H9 (cell line): ENCODE data around the gene TERF2IP. TPM values are rescaled to one million over a fixed set of nuclear protein-coding genes. Genes with fewer than 3 reads are reported as not detected.

Experiments used
- DNase-seq: peaks from one replicate; pipeline ENCODE4 v3.0.0-alpha.2; 2017
- H2AFZ ChIP-seq: one replicate; pipeline ENCODE4 v1.6.1; 2013; ENCODE audit warnings: mild to moderate bottlenecking, low read length, control low read depth, moderate library complexity
- H2AK5ac ChIP-seq: 2 replicates; pipeline ENCODE4 v1.6.1; 2013; ENCODE audit warnings: low read length, control low read depth, mixed read lengths; ENCODE audit not compliant: insufficient read length
- H2BK120ac ChIP-seq: one replicate; pipeline ENCODE4 v1.6.1; 2013; ENCODE audit warnings: low read depth, mild to moderate bottlenecking, low read length, control low read depth, inconsistent platforms; ENCODE audit not compliant: poor library complexity, severe bottlenecking
- H2BK12ac ChIP-seq: 2 replicates; pipeline ENCODE4 v1.6.1; 2013; ENCODE audit warnings: low read length, control low read depth, mixed read lengths, low read depth; ENCODE audit not compliant: insufficient read length
- H2BK15ac ChIP-seq: 2 replicates; pipeline ENCODE4 v1.6.1; 2013; ENCODE audit warnings: low read depth, low read length, control low read depth
- H2BK20ac ChIP-seq: one replicate; pipeline ENCODE4 v1.6.1; 2013; ENCODE audit warnings: low read depth, mild to moderate bottlenecking, low read length, control low read depth, inconsistent platforms; ENCODE audit not compliant: poor library complexity, severe bottlenecking
- H2BK5ac ChIP-seq: 2 replicates; pipeline ENCODE4 v1.6.1; 2013; ENCODE audit warnings: low read length, control low read depth, mixed read lengths; ENCODE audit not compliant: insufficient read length
- H3K14ac ChIP-seq: 2 replicates; pipeline ENCODE4 v1.6.1; 2013; ENCODE audit warnings: low read length, control low read depth; ENCODE audit not compliant: insufficient read depth
- H3K18ac ChIP-seq: 2 replicates; pipeline ENCODE4 v1.6.1; 2013; ENCODE audit warnings: low read depth, mild to moderate bottlenecking, mixed read lengths, low read length, control low read depth; ENCODE audit not compliant: insufficient read length
- H3K23ac ChIP-seq: 2 replicates; pipeline ENCODE4 v1.6.1; 2013; ENCODE audit warnings: low read length, control low read depth, mixed read lengths, low read depth; ENCODE audit not compliant: insufficient read length
- H3K23me2 ChIP-seq: 2 replicates; pipeline ENCODE4 v1.6.1; 2013; ENCODE audit warnings: low read depth, mild to moderate bottlenecking, mixed read lengths, low read length, control low read depth; ENCODE audit not compliant: insufficient read length, poor library complexity, severe bottlenecking
- H3K27ac ChIP-seq: 2 replicates; pipeline ENCODE4 v1.5.1; 2013; ENCODE audit warnings: low read length, control low read depth, mixed read lengths, low read depth; ENCODE audit not compliant: insufficient read length
- H3K27me3 ChIP-seq: 2 replicates; pipeline ENCODE4 v1.6.1; 2013; ENCODE audit warnings: low read length, control low read depth, inconsistent platforms; ENCODE audit not compliant: insufficient read depth
- H3K4ac ChIP-seq: 2 replicates; pipeline ENCODE4 v1.6.1; 2013; ENCODE audit warnings: low read depth, mild to moderate bottlenecking, control low read depth, inconsistent platforms, low read length, moderate library complexity
- H3K4me1 ChIP-seq: 2 replicates; pipeline ENCODE4 v1.6.1; 2013; ENCODE audit warnings: low read length, control low read depth, inconsistent platforms; ENCODE audit not compliant: insufficient read depth
- H3K4me2 ChIP-seq: 2 replicates; pipeline ENCODE4 v1.6.1; 2013; ENCODE audit warnings: low read length, control low read depth, mixed read lengths; ENCODE audit not compliant: insufficient read length, insufficient read depth
- H3K56ac ChIP-seq: 2 replicates; pipeline ENCODE4 v1.6.1; 2013; ENCODE audit warnings: low read depth, mild to moderate bottlenecking, mixed read lengths, low read length, control low read depth; ENCODE audit not compliant: insufficient read length
- H3K79me1 ChIP-seq: 2 replicates; pipeline ENCODE4 v1.6.1; 2013; ENCODE audit warnings: low read depth, mild to moderate bottlenecking, moderate library complexity, low read length, control low read depth, inconsistent platforms; ENCODE audit not compliant: insufficient read depth, poor library complexity, severe bottlenecking
- H3K79me2 ChIP-seq: 2 replicates; pipeline ENCODE4 v1.6.1; 2013; ENCODE audit warnings: low read length, control low read depth, inconsistent platforms; ENCODE audit not compliant: insufficient read depth
- H3K9ac ChIP-seq: 2 replicates; pipeline ENCODE4 v1.6.1; 2013; ENCODE audit warnings: low read length, control low read depth, mixed read lengths; ENCODE audit not compliant: insufficient read length; ENCODE audit errors: extremely low read depth
- H3K9me3 ChIP-seq: one replicate; pipeline ENCODE4 v1.6.1; 2013; ENCODE audit warnings: low read depth, low read length, inconsistent platforms; ENCODE audit not compliant: control insufficient read depth
- H3T11ph ChIP-seq: one replicate; pipeline ENCODE4 v1.6.1; 2013; ENCODE audit warnings: mild to moderate bottlenecking, low read length, control low read depth, inconsistent platforms
- H4K20me1 ChIP-seq: one replicate; pipeline ENCODE4 v1.6.1; 2013; ENCODE audit not compliant: control insufficient read depth, insufficient read length, insufficient read depth
- H4K5ac ChIP-seq: 2 replicates; pipeline ENCODE4 v1.6.1; 2013; ENCODE audit warnings: low read depth, mild to moderate bottlenecking, mixed read lengths, low read length, control low read depth; ENCODE audit not compliant: insufficient read length
- H4K8ac ChIP-seq: replicated peaks from 2 replicates; pipeline ENCODE4 v1.6.1; 2013; ENCODE audit warnings: low read length, control low read depth, mixed read lengths, low read depth; ENCODE audit not compliant: insufficient read length
- H4K91ac ChIP-seq: 2 replicates; pipeline ENCODE4 v1.6.1; 2013; ENCODE audit warnings: low read depth, mild to moderate bottlenecking, moderate library complexity, mixed read lengths, low read length, control low read depth; ENCODE audit not compliant: insufficient read length
- H3K27ac Mint-ChIP-seq, 3 experiments: 2 replicates in 2 of 3; 3 replicates in 1 of 3; pipeline ENCODE4 v1.8.0; 2020 to 2021; ENCODE audit warnings: mixed read lengths in 3 of 3, mild to moderate bottlenecking in 1 of 3, moderate library complexity in 1 of 3
- H3K27me3 Mint-ChIP-seq: 2 replicates; pipeline ENCODE4 v1.8.0; 2021; ENCODE audit warnings: low read depth, mild to moderate bottlenecking, moderate library complexity, mixed read lengths
- H3K36me3 Mint-ChIP-seq, 3 experiments: 2 replicates in 2 of 3; 3 replicates in 1 of 3; pipeline ENCODE4 v1.8.0; 2020 to 2021; ENCODE audit warnings: low read depth in 3 of 3, mixed read lengths in 3 of 3; ENCODE audit not compliant: insufficient read depth in 1 of 3
- H3K4me1 Mint-ChIP-seq, 2 experiments: 2 replicates each; pipeline ENCODE4 v1.8.0; 2020; ENCODE audit warnings: mixed read lengths in 2 of 2
- H3K4me3 Mint-ChIP-seq, 2 experiments: 2 replicates in 1 of 2; 3 replicates in 1 of 2; pipeline ENCODE4 v1.8.0; 2020 to 2021; ENCODE audit warnings: mild to moderate bottlenecking in 2 of 2, mixed read lengths in 2 of 2, moderate library complexity in 1 of 2
- H3K9me3 Mint-ChIP-seq, 2 experiments: 2 replicates in 1 of 2; 3 replicates in 1 of 2; pipeline ENCODE4 v1.8.0; 2020; ENCODE audit warnings: mild to moderate bottlenecking in 2 of 2, mixed read lengths in 2 of 2, moderate library complexity in 1 of 2
- CTCF ChIP-seq: fragments of 200-600 bp; sonication (generic); conservative IDR thresholded peaks from 3 replicates; pipeline ENCODE4 v1.8.0; 2021; ENCODE audit warnings: antibody characterized with exemption, mild to moderate bottlenecking
- WGBS: extraction: QIAGEN DNeasy Blood & Tissue Kit; methylation state at CpG from one replicate; pipeline ENCODE4 v1.1.7; 2013; ENCODE audit warnings: missing lambda C conversion rate, low lambda C conversion rate, mixed read lengths; ENCODE audit not compliant: insufficient read length; ENCODE audit errors: extremely low coverage; 5-methylcytosine and 5-hydroxymethylcytosine counted together
- total RNA-seq: library from RNA; stranded (reverse); gene quantifications from 2 replicates; pipeline ENCODE4 v1.2.1, GENCODE V29; 2021

The TERF2IP gene
- total RNA-seq, 1 experiment from 2014 or later: 15.6 TPM

GRCh38 chr16:75676909-75677308 is 29.3 kb downstream of the TERF2IP start, which contains the start of gene CPHXL2:
CPHXL2 (minus strand) TSS chr16:75677009; CDS start chr16:75676999, 10 bp downstream.
- no peak within 1 kb of the TSS for H2AFZ ChIP-seq
- H3K9ac ChIP-seq: no peak within 1 kb of the TSS
- H3K27ac Mint-ChIP-seq: no peak within 1 kb of the TSS
- no peak within 1 kb of the TSS for H3K4ac ChIP-seq
- no peaks in the 10 kb centered on the region for H3K4me1 ChIP-seq
- H3K4me2 ChIP-seq: no peak within 1 kb of the TSS
- H3K27me3 ChIP-seq: no peaks in the 10 kb centered on the region
- H3T11ph ChIP-seq: no peak within 1 kb of the TSS
- H4K5ac ChIP-seq: no peak within 1 kb of the TSS
- no peak within 1 kb of the TSS for H2AK5ac ChIP-seq
- peaks cover 0 to under 1% (median under 1%) of the 10 kb centered on the region in 3 experiments; a peak in 2 of 7 replicates for H3K36me3 Mint-ChIP-seq
- no peak within 1 kb of the TSS for H3K56ac ChIP-seq
- no peak within 1 kb of the TSS for H4K8ac ChIP-seq
- H3K27me3 Mint-ChIP-seq: no peaks in the 10 kb centered on the region
- H4K91ac ChIP-seq: no peak within 1 kb of the TSS
- no peak within 1 kb of the TSS for H2BK12ac ChIP-seq
- no CpG with 5 or more reads among the region's 4 CpGs for WGBS
- no peaks in the 10 kb centered on the region for H3K79me1 ChIP-seq
- no peak within 1 kb of the TSS for H2BK15ac ChIP-seq
- H4K20me1 ChIP-seq: no peaks in the 10 kb centered on the region
- H3K14ac ChIP-seq: no peak within 1 kb of the TSS
- H3K4me1 Mint-ChIP-seq: peaks cover 2 to 3% of the 10 kb centered on the region in 2 experiments; a peak in 2 of 4 replicates
- H3K23ac ChIP-seq: no peak within 1 kb of the TSS
- no peak within 1 kb of the TSS for H2BK120ac ChIP-seq
- DNase-seq: no peak
- no peak within 1 kb of the TSS for H2BK20ac ChIP-seq
- H3K27ac ChIP-seq: no peak within 1 kb of the TSS
- no peaks in the 10 kb centered on the region for H3K9me3 ChIP-seq
- H3K79me2 ChIP-seq: no peaks in the 10 kb centered on the region
- no peak within 1 kb of the TSS for H2BK5ac ChIP-seq
- H3K18ac ChIP-seq: no peak within 1 kb of the TSS
- H3K23me2 ChIP-seq: no peaks in the 10 kb centered on the region
- H3K4me3 Mint-ChIP-seq: no peak within 1 kb of the TSS
- peaks cover under 1 to 1% of the 10 kb centered on the region in 2 experiments for H3K9me3 Mint-ChIP-seq
- no peak for TF ChIP-seq CTCF
